ENCODE measurements around the gene PCBP3. TPM values are rescaled to one million over a fixed set of nuclear protein-coding genes. Genes with fewer than 3 reads are reported as not detected.

Gene PCBP3
- total RNA-seq = 6.0 and 16.7 TPM in 2 replicates

GRCh38 chr21:45643021-45643980 lies at the start of gene PCBP3:
Gene PCBP3 (plus strand): TSS chr21:45643725. CDS start chr21:45850086, 206,361 bp downstream.

GRCh38 chr21:45981151-45982091 lies 337.9 kb downstream of the PCBP3 start, which contains the start of gene COL6A1:
Gene COL6A1 (plus strand): TSS chr21:45981770. CDS start chr21:45981851, 81 bp downstream.

Other genes starting within 250 kb of the PCBP3 start
- 192 and 240 TPM in 2 replicates for gene COL18A1, start 238.6 kb upstream of the PCBP3 start, total RNA-seq
- 6.1 and 7.6 TPM in 2 replicates for gene SLC19A1, start 101.3 kb upstream of the PCBP3 start, total RNA-seq